Spleen (tissue), 11 donors: ENCODE data around the gene METTL8. TPM values are rescaled to one million over a fixed set of nuclear protein-coding genes. Genes with fewer than 3 reads are reported as not detected.

Experiments
- DNase-seq: peaks from one replicate; pipeline ENCODE4 v3.0.0-alpha.2; 2020
- H3K27ac ChIP-seq, 8 donors: fragments of 200-600 bp; sonication (generic) in 7 of 8; 1 replicate in 4 of 8; 2 replicates in 4 of 8; pipeline versions ENCODE4 v1.5.0 to v1.8.0; 2016 to 2021; ENCODE audit warnings: inconsistent platforms in 4 of 8, mild to moderate bottlenecking in 4 of 8, moderate library complexity in 1 of 8
- H3K27me3 ChIP-seq, 7 donors: fragments of 200-600 bp; sonication (generic) in 6 of 7; replicated peaks in 1 of 7; 1 replicate in 4 of 7; 2 replicates in 3 of 7; pipeline versions ENCODE4 v1.5.0 to v1.8.0; 2016 to 2021; ENCODE audit warnings: inconsistent platforms in 3 of 7, mild to moderate bottlenecking in 1 of 7
- H3K36me3 ChIP-seq, 6 donors: fragments of 200-600 bp; sonication (generic) in 5 of 6; 1 replicate in 4 of 6; 2 replicates in 2 of 6; pipeline versions ENCODE4 v1.5.0 to v1.8.0; 2016 to 2021; ENCODE audit warnings: inconsistent platforms in 2 of 6
- H3K4me1 ChIP-seq, 6 donors: fragments of 200-600 bp; sonication (generic) in 5 of 6; 1 replicate in 3 of 6; 2 replicates in 3 of 6; pipeline versions ENCODE4 v1.5.0 to v1.8.0; 2016 to 2021; ENCODE audit warnings: inconsistent platforms in 3 of 6
- H3K4me3 ChIP-seq, 8 donors: fragments of 200-600 bp; sonication (generic) in 7 of 8; 1 replicate in 4 of 8; 2 replicates in 4 of 8; pipeline versions ENCODE4 v1.5.0 to v1.8.0; 2016 to 2021; ENCODE audit warnings: inconsistent platforms in 4 of 8, mild to moderate bottlenecking in 4 of 8, moderate library complexity in 2 of 8
- H3K9me3 ChIP-seq, 8 donors: fragments of 200-600 bp; sonication (generic) in 7 of 8; 1 replicate in 4 of 8; 2 replicates in 4 of 8; pipeline versions ENCODE4 v1.5.0 to v1.8.0; 2016 to 2021; ENCODE audit warnings: inconsistent platforms in 4 of 8
- POLR2A ChIP-seq, 3 donors: fragments of 450-650 bp; IDR thresholded peaks; one replicate each; pipeline ENCODE4 v1.5.1; 2017; ENCODE audit warnings: antibody characterized with exemption in 3 of 3, mild to moderate bottlenecking in 1 of 3
- POLR2AphosphoS5 ChIP-seq, 3 donors: sonication (generic); formaldehyde crosslinking; IDR thresholded peaks; one replicate each; pipeline ENCODE4 v1.5.1; 2017; ENCODE audit warnings: antibody characterized with exemption in 3 of 3
- WGBS, 5 donors: extraction: QIAGEN DNeasy Blood & Tissue Kit in 3 of 5; methylation state at CpG; one replicate each; pipeline versions ENCODE4 v1.1.5 to v1.1.7; 2013 to 2018; 5-methylcytosine and 5-hydroxymethylcytosine counted together
- intact Hi-C: fragments of 100-400 bp; cut with DNase I; formaldehyde crosslinking; loops from one replicate; pipeline ENCODE4 v1.15.0; 2023; ENCODE audit warnings: low total_unique reads
- polyA plus RNA-seq, 3 donors: library from polyadenylated mRNA; stranded (reverse); fragments of 200-250 nt; gene quantifications; one replicate each; pipeline ENCODE4 v1.2.1, GENCODE V29; 2013
- total RNA-seq, 7 donors: library from RNA; depleted of rRNA in 3 of 7; stranded (reverse); fragments of >200 nt in 3 of 7; fragmentation: NEBNext Ultra II Directional in 4 of 7; extraction: Animal tissue kit (Norgen Biotek cat#: 25700) in 4 of 7; gene quantifications; one replicate each; pipeline versions ENCODE4 v1.1.0 to v1.2.1, GENCODE V29; 2016 to 2021
- TF ChIP-seq, protein P1 (sequence below), 11 experiments: fragments of 200-600 bp in 7 of 11; fragments of 450-650 bp in 4 of 11; sonication (generic) in 4 of 11; IDR thresholded peaks in 8 of 11; conservative IDR thresholded peaks in 3 of 11; 1 replicate in 7 of 11; 2 replicates in 4 of 11; pipeline versions ENCODE4 v1.4.0 to v1.8.0; 2016 to 2021; ENCODE audit warnings: antibody characterized with exemption in 11 of 11, inconsistent platforms in 4 of 11, mild to moderate bottlenecking in 1 of 11
- donor health status: healthy with polysubstance abuse.
- donor health status: DM: no; HTN: no; CAD: no; lungs with moderate emphysema.
- donor health status: DM: no; HTN: no; CAD: no.
- donor health status: Bipolar disorder and iron deficiency.
- donor health status: healthy.
- donor health status: DM: no; HTN: no; CAD: no.
- donor health status: DM: yes; HTN: yes; CAD: no.

Gene METTL8
- total and polyA plus RNA-seq, 10 donors = 15.4 to 48.7 (median 24.7) TPM

DNA sequence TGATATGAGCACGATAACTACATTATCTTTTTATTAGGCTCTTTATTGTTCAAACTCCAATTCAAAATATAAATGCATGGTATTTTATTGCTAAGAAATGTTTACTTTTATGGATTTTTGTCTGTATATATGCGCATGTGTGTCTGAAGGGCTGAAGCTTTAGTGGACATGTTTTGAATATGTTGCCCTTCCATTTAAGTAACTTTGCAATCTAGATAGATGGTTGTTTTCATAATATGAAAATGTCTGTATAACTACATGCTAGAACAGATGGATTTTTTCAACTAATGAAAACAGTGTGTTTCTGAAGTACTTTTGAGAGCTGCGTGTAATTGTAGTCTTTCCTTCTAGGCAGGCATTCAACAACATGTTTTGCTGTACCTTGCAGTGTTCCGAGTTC is 19.0 kb upstream of the METTL8 start:
- WGBS, 5 donors = 94 to 98% (median 97%) methylated on average over 4 of the region's 4 CpGs
- no peaks in the 10 kb centered on the region for H3K27me3 ChIP-seq
- no peak for DNase-seq
- no peak overlapping the region for H3K4me3 ChIP-seq
- H3K27ac ChIP-seq = no peak overlapping the region
- intact Hi-C loops = no loop called here
- peaks cover 0 to 7% (median 0%) of the 10 kb centered on the region in 8 donors for H3K9me3 ChIP-seq
- peaks cover 0 to 99% (median 54%) of the 10 kb centered on the region in 6 donors for H3K36me3 ChIP-seq
- TF ChIP-seq, protein P1, sequence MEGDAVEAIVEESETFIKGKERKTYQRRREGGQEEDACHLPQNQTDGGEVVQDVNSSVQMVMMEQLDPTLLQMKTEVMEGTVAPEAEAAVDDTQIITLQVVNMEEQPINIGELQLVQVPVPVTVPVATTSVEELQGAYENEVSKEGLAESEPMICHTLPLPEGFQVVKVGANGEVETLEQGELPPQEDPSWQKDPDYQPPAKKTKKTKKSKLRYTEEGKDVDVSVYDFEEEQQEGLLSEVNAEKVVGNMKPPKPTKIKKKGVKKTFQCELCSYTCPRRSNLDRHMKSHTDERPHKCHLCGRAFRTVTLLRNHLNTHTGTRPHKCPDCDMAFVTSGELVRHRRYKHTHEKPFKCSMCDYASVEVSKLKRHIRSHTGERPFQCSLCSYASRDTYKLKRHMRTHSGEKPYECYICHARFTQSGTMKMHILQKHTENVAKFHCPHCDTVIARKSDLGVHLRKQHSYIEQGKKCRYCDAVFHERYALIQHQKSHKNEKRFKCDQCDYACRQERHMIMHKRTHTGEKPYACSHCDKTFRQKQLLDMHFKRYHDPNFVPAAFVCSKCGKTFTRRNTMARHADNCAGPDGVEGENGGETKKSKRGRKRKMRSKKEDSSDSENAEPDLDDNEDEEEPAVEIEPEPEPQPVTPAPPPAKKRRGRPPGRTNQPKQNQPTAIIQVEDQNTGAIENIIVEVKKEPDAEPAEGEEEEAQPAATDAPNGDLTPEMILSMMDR (IDR thresholded peaks at IDR 0.05 in 8 of 11, conservative IDR thresholded peaks at IDR 0.05 in 3 of 11) = no peak
- TF ChIP-seq POLR2AphosphoS5 (IDR thresholded peaks at IDR 0.05) = no peak
- TF ChIP-seq POLR2A (IDR thresholded peaks at IDR 0.05) = no peak
- no peaks in the 10 kb centered on the region for H3K4me1 ChIP-seq

DNA sequence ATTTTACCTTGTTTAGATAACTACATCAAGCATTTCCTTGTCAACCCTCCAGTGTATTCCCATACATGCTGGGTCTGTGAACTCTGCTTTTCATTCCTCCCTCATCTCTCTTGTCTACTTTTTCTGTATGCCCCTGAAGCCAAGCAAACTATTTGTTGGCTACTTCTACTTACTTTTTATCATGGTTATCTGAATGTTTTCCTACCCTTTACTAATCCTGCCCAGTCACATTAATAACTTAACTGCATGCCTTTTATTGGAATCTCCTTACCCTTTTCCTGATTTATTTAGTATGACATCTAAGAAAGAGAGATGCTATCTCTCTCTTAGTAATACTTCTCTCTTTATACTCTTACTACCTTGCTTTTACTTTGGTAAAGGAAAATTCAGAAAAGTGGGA is 17.3 kb upstream of the METTL8 start:
- Histone ChIP-seq H3K36me3 (peaks cover 0 to 97% (median 59%) of the 10 kb centered on the region in 6 donors), H3K9me3 (peaks cover 0 to 4% (median 0%) of the 10 kb centered on the region in 8 donors), H3K4me3 (no peak overlapping the region), H3K4me1 (no peaks in the 10 kb centered on the region), H3K27ac (no peak overlapping the region), H3K27me3 (no peaks in the 10 kb centered on the region)
- intact Hi-C loops = no loop called here
- no peak for TF ChIP-seq POLR2A (IDR thresholded peaks at IDR 0.05)
- no peak for TF ChIP-seq POLR2AphosphoS5 (IDR thresholded peaks at IDR 0.05)
- DNase-seq = no peak

DNA sequence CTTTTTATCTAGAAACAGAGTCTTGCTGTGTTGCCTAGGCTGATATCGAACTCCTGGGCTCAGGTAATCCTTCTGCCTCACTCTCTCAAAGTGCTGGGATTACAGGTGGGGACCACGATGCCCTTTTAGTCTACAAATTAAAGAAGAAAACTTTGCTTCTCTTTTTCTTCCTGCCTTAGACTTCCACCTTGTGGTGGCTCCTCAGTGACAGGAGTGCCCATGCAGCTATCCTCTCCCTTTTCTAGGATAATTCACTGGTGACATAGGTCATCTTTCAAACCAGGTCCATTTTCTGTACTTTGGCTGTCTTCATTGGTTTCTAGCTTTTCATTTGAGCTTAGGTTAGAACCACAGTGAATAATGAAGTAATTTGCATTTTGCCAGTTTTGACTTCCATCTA is 13.9 kb upstream of the METTL8 start:
- Histone ChIP-seq H3K9me3 (no peaks in the 10 kb centered on the region), H3K27ac (no peak overlapping the region), H3K4me1 (no peaks in the 10 kb centered on the region), H3K27me3 (no peaks in the 10 kb centered on the region), H3K36me3 (peaks cover 0 to 98% (median 70%) of the 10 kb centered on the region in 6 donors), H3K4me3 (no peak overlapping the region)
- intact Hi-C loops = no loop called here
- DNase-seq = no peak
- TF ChIP-seq POLR2A (IDR thresholded peaks at IDR 0.05) (no peak), POLR2AphosphoS5 (IDR thresholded peaks at IDR 0.05) (no peak)
- TF ChIP-seq, protein P1 (IDR thresholded peaks at IDR 0.05 in 8 of 11, conservative IDR thresholded peaks at IDR 0.05 in 3 of 11) = no peak
- 85 to 95% (median 91%) methylated on average over 2 of the region's 2 CpGs for WGBS, 5 donors

DNA sequence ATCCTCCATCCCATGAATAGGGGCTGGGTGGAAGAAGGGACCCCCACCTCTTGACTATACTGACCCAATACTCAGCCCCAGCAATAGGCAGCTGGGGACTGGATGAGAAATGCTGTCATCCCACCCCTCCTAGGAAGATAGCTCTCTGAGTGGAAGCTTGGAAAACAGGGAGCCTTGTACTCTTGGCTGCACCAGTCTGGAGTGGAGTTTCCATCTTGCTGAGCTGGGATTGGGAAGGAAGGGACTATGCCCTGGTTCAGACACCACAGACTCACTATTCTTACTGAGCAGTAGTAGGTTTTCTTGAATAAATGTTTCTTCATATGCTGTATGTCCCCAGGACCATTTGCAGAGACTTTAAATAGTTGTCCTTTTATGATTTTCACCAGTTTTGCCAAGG is 7.7 kb upstream of the METTL8 start:
- Histone ChIP-seq H3K4me3 (no peak overlapping the region), H3K27ac (no peak overlapping the region), H3K4me1 (peaks cover 0 to under 1% (median 0%) of the 10 kb centered on the region in 6 donors), H3K36me3 (peaks cover 0 to 100% (median 60%) of the 10 kb centered on the region in 6 donors), H3K27me3 (no peaks in the 10 kb centered on the region), H3K9me3 (no peaks in the 10 kb centered on the region)
- intact Hi-C loops = no loop called here
- DNase-seq = no peak
- no peak for TF ChIP-seq POLR2A (IDR thresholded peaks at IDR 0.05)
- TF ChIP-seq, protein P1 (IDR thresholded peaks at IDR 0.05 in 8 of 11, conservative IDR thresholded peaks at IDR 0.05 in 3 of 11) = no peak
- TF ChIP-seq POLR2AphosphoS5 (IDR thresholded peaks at IDR 0.05) = no peak

DNA sequence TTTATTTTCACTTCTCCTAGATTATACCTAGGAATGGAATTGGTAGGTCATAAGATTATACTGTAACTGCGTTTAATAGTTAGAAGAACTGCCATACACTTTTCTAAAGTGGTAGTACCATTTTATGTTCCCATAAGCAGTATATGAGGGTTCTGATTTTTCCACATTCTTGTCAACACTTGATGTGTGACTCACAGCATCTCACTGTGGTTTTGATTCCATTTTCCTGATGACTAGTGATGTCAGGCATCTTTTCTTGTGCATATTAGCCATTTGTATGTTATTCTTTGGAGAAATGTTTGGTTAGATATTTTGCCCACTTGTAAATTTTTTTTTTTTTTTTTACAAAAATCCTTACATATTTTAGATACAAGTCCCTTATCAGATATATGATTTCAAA is 2.5 kb upstream of the METTL8 start:
- TF ChIP-seq, protein P1 (IDR thresholded peaks at IDR 0.05 in 8 of 11, conservative IDR thresholded peaks at IDR 0.05 in 3 of 11) = no peak
- TF ChIP-seq POLR2AphosphoS5 (IDR thresholded peaks at IDR 0.05) (no peak), POLR2A (IDR thresholded peaks at IDR 0.05) (no peak)
- intact Hi-C loops = no loop called here
- H3K9me3 ChIP-seq = peaks cover 0 to under 1% (median 0%) of the 10 kb centered on the region in 8 donors
- H3K36me3 ChIP-seq = peaks cover 0 to 55% (median 32%) of the 10 kb centered on the region in 6 donors
- no peak overlapping the region for H3K4me3 ChIP-seq
- H3K27ac ChIP-seq = no peak overlapping the region
- 93 to 100% (median 95%) methylated on average over 1 of the region's 1 CpG for WGBS, 5 donors
- peaks cover 5 to 38% (median 21%) of the 10 kb centered on the region in 6 donors for H3K4me1 ChIP-seq
- DNase-seq = no peak
- H3K27me3 ChIP-seq = no peaks in the 10 kb centered on the region
